ENCODE measurements around the gene SHISA8. TPM values are rescaled to one million over a fixed set of nuclear protein-coding genes. Genes with fewer than 3 reads are reported as not detected.

Gene SHISA8
- total and polyA plus RNA-seq, 2 experiments from 2014 or later, result 0.33 TPM; not detected in 1

DNA sequence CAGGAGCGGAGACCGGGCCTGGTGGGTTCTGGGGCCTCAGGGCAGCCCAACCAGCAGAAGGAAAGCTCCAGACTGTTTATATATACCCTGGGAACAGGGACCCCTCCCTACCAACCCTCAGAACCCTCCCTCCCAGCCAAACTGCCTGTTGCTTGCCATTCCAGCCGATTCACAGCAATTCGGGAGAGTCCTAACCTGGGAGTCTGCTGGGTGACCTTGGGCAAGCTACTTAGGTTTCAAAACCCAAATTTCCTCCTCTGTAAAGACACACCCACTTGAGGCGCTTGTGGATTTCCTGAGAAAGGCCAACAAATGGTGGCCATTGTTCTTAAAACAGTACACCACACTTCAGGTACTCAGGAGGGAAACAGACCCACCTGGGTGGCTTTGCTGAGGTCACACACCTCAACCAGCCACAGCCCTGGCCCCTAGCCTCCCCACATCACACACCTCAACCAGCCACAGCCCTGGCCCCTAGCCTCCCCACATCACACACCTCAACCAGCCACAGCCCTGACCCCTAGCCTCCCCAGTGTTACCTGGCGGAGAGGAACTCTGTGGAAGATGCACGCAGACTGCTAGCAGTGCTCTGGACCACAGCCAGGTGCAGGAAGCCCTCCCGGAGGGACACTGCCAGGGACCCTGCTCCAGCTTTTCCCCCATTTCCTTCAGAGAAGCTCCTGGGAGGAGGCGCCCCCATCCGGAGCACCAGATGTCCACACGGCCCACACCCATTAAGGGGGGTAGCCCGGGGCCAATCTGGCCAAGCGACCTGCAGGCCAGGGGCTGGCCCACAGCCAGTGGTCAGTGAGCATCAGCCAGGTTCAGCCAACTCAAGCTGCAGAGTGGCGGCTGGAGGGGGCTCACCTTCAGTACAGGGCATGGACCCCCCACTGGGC, 6.2 kb downstream of the SHISA8 start:
- H3K9me3 ChIP-seq (ENCODE audit: low read depth), result no peaks in the 10 kb centered on the region
- H2AFZ ChIP-seq, result no peak overlapping the region
- no peak overlapping the region for H3K4me3 ChIP-seq
- H3K27me3 ChIP-seq, result peaks cover 45% of the 10 kb centered on the region
- H3K4me1 ChIP-seq (ENCODE audit: insufficient read depth), result peaks cover 13% of the 10 kb centered on the region
- no peak for DNase-seq (ENCODE audit: low spot score)
- H3K36me3 ChIP-seq (replicated peaks; ENCODE audit: insufficient read depth, low read depth), result no peaks in the 10 kb centered on the region
- H3K79me2 ChIP-seq, result no peaks in the 10 kb centered on the region
- H4K20me1 ChIP-seq (ENCODE audit: insufficient read depth, poor library complexity, severe bottlenecking), result peaks cover 22% of the 10 kb centered on the region
- H3K9me2 ChIP-seq (replicated peaks; ENCODE audit: insufficient read depth), result no peaks in the 10 kb centered on the region
- 75% methylated on average over 11 of the region's 14 CpGs for WGBS (ENCODE audit: low lambda C conversion rate, missing lambda C conversion rate)
- no peak overlapping the region for H3K4me2 ChIP-seq
- H3K27ac ChIP-seq, result no peak overlapping the region
- TF ChIP-seq EZH2phosphoT487 (IDR thresholded peaks at IDR 0.05; ENCODE audit: low read depth, severe bottlenecking, unreplicated experiment) (no peak), EZH2 (IDR thresholded peaks at IDR 0.05; ENCODE audit: borderline replicate concordance) (no peak)
- TF ChIP-seq, protein P1, sequence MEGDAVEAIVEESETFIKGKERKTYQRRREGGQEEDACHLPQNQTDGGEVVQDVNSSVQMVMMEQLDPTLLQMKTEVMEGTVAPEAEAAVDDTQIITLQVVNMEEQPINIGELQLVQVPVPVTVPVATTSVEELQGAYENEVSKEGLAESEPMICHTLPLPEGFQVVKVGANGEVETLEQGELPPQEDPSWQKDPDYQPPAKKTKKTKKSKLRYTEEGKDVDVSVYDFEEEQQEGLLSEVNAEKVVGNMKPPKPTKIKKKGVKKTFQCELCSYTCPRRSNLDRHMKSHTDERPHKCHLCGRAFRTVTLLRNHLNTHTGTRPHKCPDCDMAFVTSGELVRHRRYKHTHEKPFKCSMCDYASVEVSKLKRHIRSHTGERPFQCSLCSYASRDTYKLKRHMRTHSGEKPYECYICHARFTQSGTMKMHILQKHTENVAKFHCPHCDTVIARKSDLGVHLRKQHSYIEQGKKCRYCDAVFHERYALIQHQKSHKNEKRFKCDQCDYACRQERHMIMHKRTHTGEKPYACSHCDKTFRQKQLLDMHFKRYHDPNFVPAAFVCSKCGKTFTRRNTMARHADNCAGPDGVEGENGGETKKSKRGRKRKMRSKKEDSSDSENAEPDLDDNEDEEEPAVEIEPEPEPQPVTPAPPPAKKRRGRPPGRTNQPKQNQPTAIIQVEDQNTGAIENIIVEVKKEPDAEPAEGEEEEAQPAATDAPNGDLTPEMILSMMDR (IDR thresholded peaks at IDR 0.05; ENCODE audit: poor library complexity), result no peak

GRCh38 chr22:41907436-41908401, 7.2 kb downstream of the SHISA8 start:
- H3K36me3 ChIP-seq (replicated peaks; ENCODE audit: insufficient read depth, low read depth), result no peaks in the 10 kb centered on the region
- no peaks in the 10 kb centered on the region for H3K79me2 ChIP-seq
- no peak overlapping the region for H2AFZ ChIP-seq
- TF ChIP-seq EZH2 (IDR thresholded peaks at IDR 0.05; ENCODE audit: borderline replicate concordance), result no peak
- no peak for TF ChIP-seq EZH2phosphoT487 (IDR thresholded peaks at IDR 0.05; ENCODE audit: low read depth, severe bottlenecking, unreplicated experiment)
- TF ChIP-seq, protein P1 (IDR thresholded peaks at IDR 0.05; ENCODE audit: poor library complexity), result no peak
- no peak overlapping the region for H3K4me2 ChIP-seq
- H3K27me3 ChIP-seq, result peaks cover 37% of the 10 kb centered on the region
- WGBS (ENCODE audit: low lambda C conversion rate, missing lambda C conversion rate), result 88% methylated on average over 10 of the region's 10 CpGs
- no peak for DNase-seq (ENCODE audit: low spot score)
- H4K20me1 ChIP-seq (ENCODE audit: insufficient read depth, poor library complexity, severe bottlenecking), result peaks cover 22% of the 10 kb centered on the region
- H3K4me1 ChIP-seq (ENCODE audit: insufficient read depth), result peaks cover 13% of the 10 kb centered on the region
- no peak overlapping the region for H3K27ac ChIP-seq
- no peaks in the 10 kb centered on the region for H3K9me2 ChIP-seq (replicated peaks; ENCODE audit: insufficient read depth)
- no peaks in the 10 kb centered on the region for H3K9me3 ChIP-seq (ENCODE audit: low read depth)
- no peak overlapping the region for H3K4me3 ChIP-seq

DNA sequence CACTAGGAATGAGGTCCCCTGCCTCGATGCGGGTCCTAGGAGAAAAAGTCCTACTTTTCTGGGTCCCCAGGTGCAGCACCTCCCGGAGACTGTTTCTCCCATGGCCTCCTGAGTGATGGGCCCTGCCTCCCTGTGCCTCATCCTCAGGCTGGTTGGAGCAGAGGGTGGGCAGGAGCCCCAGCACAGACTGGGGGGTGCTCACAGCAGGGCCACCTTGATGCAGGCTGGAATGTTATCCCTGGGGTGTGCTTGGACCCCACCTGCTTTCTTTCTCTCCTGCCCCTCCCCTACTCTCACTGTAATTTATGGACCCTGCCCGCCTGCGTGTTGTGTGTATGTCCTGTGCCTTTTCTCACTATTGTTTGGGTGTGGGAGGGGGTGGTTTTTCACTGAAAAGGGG, 8.1 kb downstream of the SHISA8 start:
- H3K36me3 ChIP-seq (replicated peaks; ENCODE audit: insufficient read depth, low read depth), result no peaks in the 10 kb centered on the region
- peaks cover 22% of the 10 kb centered on the region for H4K20me1 ChIP-seq (ENCODE audit: insufficient read depth, poor library complexity, severe bottlenecking)
- H3K9me2 ChIP-seq (replicated peaks; ENCODE audit: insufficient read depth), result no peaks in the 10 kb centered on the region

More for the DNA sequence above, 8.1 kb downstream of the SHISA8 start:
- H3K27ac ChIP-seq, result no peak overlapping the region
- TF ChIP-seq EZH2 (IDR thresholded peaks at IDR 0.05; ENCODE audit: borderline replicate concordance) (no peak), EZH2phosphoT487 (IDR thresholded peaks at IDR 0.05; ENCODE audit: low read depth, severe bottlenecking, unreplicated experiment) (no peak)
- TF ChIP-seq, protein P1 (IDR thresholded peaks at IDR 0.05; ENCODE audit: poor library complexity), result no peak
- no peak for DNase-seq (ENCODE audit: low spot score)
- no peaks in the 10 kb centered on the region for H3K79me2 ChIP-seq
- H3K4me2 ChIP-seq, result no peak overlapping the region
- H3K4me1 ChIP-seq (ENCODE audit: insufficient read depth), result peaks cover 13% of the 10 kb centered on the region
- 97% methylated on average over 5 of the region's 5 CpGs for WGBS (ENCODE audit: low lambda C conversion rate, missing lambda C conversion rate)
- no peak overlapping the region for H2AFZ ChIP-seq
- no peaks in the 10 kb centered on the region for H3K9me3 ChIP-seq (ENCODE audit: low read depth)
- no peak overlapping the region for H3K4me3 ChIP-seq
- peaks cover 28% of the 10 kb centered on the region for H3K27me3 ChIP-seq
